ENCODE results near the gene ACTR6. TPM values are rescaled to one million over a fixed set of nuclear protein-coding genes. Genes with fewer than 3 reads are reported as not detected.

ACTR6 gene
- total RNA-seq (2014; rRNA removed; shearing (Covaris generic); ENCODE audit: low replicate concordance), result 13.9 and 38.8 TPM in 2 replicates

- peak within 1 kb of the TSS; percentile 74 for H3K27ac ChIP-seq (ENCODE audit: low read length)
- H3K9me2 ChIP-seq (replicated peaks; ENCODE audit: insufficient read depth, low read length), result no peaks in the 10 kb centered on the region
- H2AFZ ChIP-seq (ENCODE audit: low read length), result peak within 1 kb of the TSS; percentile 82
- H3K4me2 ChIP-seq (ENCODE audit: low read depth, low read length, poor library complexity, severe bottlenecking), result peak within 1 kb of the TSS; percentile 100
- peaks cover 75% of the 10 kb centered on the region for H3K79me2 ChIP-seq (ENCODE audit: low read length)
- H3K9ac ChIP-seq (ENCODE audit: low read length), result peak within 1 kb of the TSS; percentile 97
- peaks cover 11% of the 10 kb centered on the region; the same call in 1 of the 2 replicates for H3K36me3 ChIP-seq (ENCODE audit: insufficient read depth, low read length)
- DNase-seq, result peak; percentile 98
- no peaks in the 10 kb centered on the region for H4K20me1 ChIP-seq (ENCODE audit: insufficient read depth, low read depth, low read length)
- H3K9me3 ChIP-seq (ENCODE audit: low read length), result no peaks in the 10 kb centered on the region
- no peaks in the 10 kb centered on the region for H3K27me3 ChIP-seq (ENCODE audit: low read length)
- peaks cover 26% of the 10 kb centered on the region for H3K4me1 ChIP-seq (ENCODE audit: low read length)
- H3K4me3 ChIP-seq (ENCODE audit: low read length), result peak within 1 kb of the TSS; percentile 87
Measured at GRCh38 chr12:100200463-100201181, at the start of gene ACTR6. TSS of gene ACTR6 (plus strand) at chr12:100200815. CDS start at chr12:100200852, 37 bp downstream.

DNA sequence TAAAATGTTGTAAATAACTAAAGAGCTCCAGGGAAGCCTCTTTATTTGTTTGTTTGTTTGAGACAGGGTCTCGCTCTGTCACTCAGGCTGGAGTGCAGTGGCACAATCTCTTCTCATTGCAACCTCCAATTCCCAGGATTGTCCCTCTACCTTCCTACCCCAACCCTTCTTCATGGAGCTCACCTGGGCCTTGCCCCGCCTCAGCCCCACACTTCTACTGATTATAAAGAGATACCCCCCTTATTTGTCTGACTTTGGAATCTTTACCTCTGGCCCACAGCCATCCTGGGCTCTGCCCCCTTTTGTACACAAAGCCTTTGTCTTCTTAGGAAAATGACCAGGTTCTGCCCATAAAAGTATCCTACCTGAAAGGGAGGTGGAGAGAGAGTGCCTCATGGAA is 48.8 kb upstream of the ACTR6 start:
- Histone ChIP-seq H3K27ac (ENCODE audit: low read length) (no peak overlapping the region), H2AFZ (ENCODE audit: low read length) (no peak overlapping the region), H3K9me3 (ENCODE audit: low read length) (no peaks in the 10 kb centered on the region), H3K4me2 (ENCODE audit: low read depth, low read length, poor library complexity, severe bottlenecking) (no peak overlapping the region), H3K9me2 (replicated peaks; ENCODE audit: insufficient read depth, low read length) (no peaks in the 10 kb centered on the region), H3K27me3 (ENCODE audit: low read length) (no peaks in the 10 kb centered on the region), H3K9ac (ENCODE audit: low read length) (no peak overlapping the region), H4K20me1 (ENCODE audit: insufficient read depth, low read depth, low read length) (no peaks in the 10 kb centered on the region), H3K4me3 (ENCODE audit: low read length) (no peak overlapping the region), H3K79me2 (ENCODE audit: low read length) (no peaks in the 10 kb centered on the region), H3K36me3 (ENCODE audit: insufficient read depth, low read length) (no peaks in the 10 kb centered on the region), H3K4me1 (ENCODE audit: low read length) (no peaks in the 10 kb centered on the region)
- DNase-seq, result no peak

GRCh38 chr12:100153131-100153530 is 47.5 kb upstream of the ACTR6 start:
- H3K79me2 ChIP-seq (ENCODE audit: low read length), result no peaks in the 10 kb centered on the region
- no peaks in the 10 kb centered on the region for H3K36me3 ChIP-seq (ENCODE audit: insufficient read depth, low read length)
- H3K4me1 ChIP-seq (ENCODE audit: low read length), result no peaks in the 10 kb centered on the region
- no peak overlapping the region for H3K4me2 ChIP-seq (ENCODE audit: low read depth, low read length, poor library complexity, severe bottlenecking)
- no peaks in the 10 kb centered on the region for H3K27me3 ChIP-seq (ENCODE audit: low read length)
- H2AFZ ChIP-seq (ENCODE audit: low read length), result no peak overlapping the region
- no peak overlapping the region for H3K9ac ChIP-seq (ENCODE audit: low read length)
- no peak overlapping the region for H3K4me3 ChIP-seq (ENCODE audit: low read length)
- no peaks in the 10 kb centered on the region for H3K9me2 ChIP-seq (replicated peaks; ENCODE audit: insufficient read depth, low read length)
- no peak for DNase-seq
- no peaks in the 10 kb centered on the region for H4K20me1 ChIP-seq (ENCODE audit: insufficient read depth, low read depth, low read length)
- no peak overlapping the region for H3K27ac ChIP-seq (ENCODE audit: low read length)
- no peaks in the 10 kb centered on the region for H3K9me3 ChIP-seq (ENCODE audit: low read length)

DNA sequence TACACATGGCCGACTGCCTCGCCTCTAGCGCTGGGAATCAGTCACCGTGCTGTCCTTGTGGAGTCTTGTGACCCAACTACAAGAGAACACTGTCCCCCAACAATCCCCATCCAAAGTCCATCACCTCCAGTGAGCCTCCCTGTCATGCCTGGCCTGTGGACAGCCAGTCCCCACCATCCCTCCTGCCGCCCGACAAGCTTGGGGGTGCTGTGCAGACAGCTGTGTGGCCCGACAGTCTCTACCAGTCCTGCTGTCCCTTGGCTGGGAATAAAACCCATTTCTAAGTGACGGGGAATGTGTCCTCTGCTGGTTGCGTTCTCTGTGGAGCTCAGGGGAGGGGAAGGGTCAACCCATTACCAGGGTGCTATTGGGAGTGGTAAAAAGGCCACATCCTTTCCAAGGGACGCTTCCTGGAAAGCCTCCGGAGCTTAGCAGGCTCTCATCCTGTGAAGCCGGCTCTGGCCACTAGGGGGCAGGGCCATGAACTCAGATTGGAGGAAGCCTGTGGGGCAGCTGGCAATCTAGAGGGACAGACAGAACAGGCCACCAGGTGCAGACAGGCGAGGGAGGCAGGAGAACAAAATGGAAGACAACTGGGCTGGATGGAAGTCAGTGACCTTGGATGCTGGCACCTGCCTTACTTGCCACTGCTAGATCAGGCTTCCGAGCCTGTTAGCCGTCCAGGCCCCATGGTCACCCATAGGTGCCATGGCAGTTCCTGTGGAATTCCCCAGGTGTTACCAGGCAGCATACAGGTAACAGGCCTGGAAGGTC is 46.0 kb upstream of the ACTR6 start:
- no peak overlapping the region for H3K4me2 ChIP-seq (ENCODE audit: low read depth, low read length, poor library complexity, severe bottlenecking)

GRCh38 chr12:100156731-100157426 is 43.7 kb upstream of the ACTR6 start:
- Histone ChIP-seq H3K4me1 (ENCODE audit: low read length) (no peaks in the 10 kb centered on the region), H3K27ac (ENCODE audit: low read length) (no peak overlapping the region), H4K20me1 (ENCODE audit: insufficient read depth, low read depth, low read length) (no peaks in the 10 kb centered on the region), H3K9me2 (replicated peaks; ENCODE audit: insufficient read depth, low read length) (no peaks in the 10 kb centered on the region), H3K27me3 (ENCODE audit: low read length) (no peaks in the 10 kb centered on the region), H2AFZ (ENCODE audit: low read length) (no peak overlapping the region), H3K4me2 (ENCODE audit: low read depth, low read length, poor library complexity, severe bottlenecking) (no peak overlapping the region), H3K9ac (ENCODE audit: low read length) (no peak overlapping the region), H3K4me3 (ENCODE audit: low read length) (no peak overlapping the region), H3K36me3 (ENCODE audit: insufficient read depth, low read length) (no peaks in the 10 kb centered on the region; the same call in 1 of the 2 replicates), H3K9me3 (ENCODE audit: low read length) (no peaks in the 10 kb centered on the region), H3K79me2 (ENCODE audit: low read length) (no peaks in the 10 kb centered on the region)
- DNase-seq, result no peak

More for the DNA sequence above, 46.0 kb upstream of the ACTR6 start:
- no peaks in the 10 kb centered on the region for H3K9me3 ChIP-seq (ENCODE audit: low read length)
- H3K27me3 ChIP-seq (ENCODE audit: low read length), result no peaks in the 10 kb centered on the region
- no peak overlapping the region for H3K27ac ChIP-seq (ENCODE audit: low read length)
- no peak overlapping the region for H3K9ac ChIP-seq (ENCODE audit: low read length)
- no peak overlapping the region for H3K4me3 ChIP-seq (ENCODE audit: low read length)
- no peaks in the 10 kb centered on the region for H4K20me1 ChIP-seq (ENCODE audit: insufficient read depth, low read depth, low read length)
- DNase-seq, result peak; percentile 83
- H3K79me2 ChIP-seq (ENCODE audit: low read length), result no peaks in the 10 kb centered on the region
- no peaks in the 10 kb centered on the region for H3K9me2 ChIP-seq (replicated peaks; ENCODE audit: insufficient read depth, low read length)
- no peaks in the 10 kb centered on the region for H3K36me3 ChIP-seq (ENCODE audit: insufficient read depth, low read length)
- no peaks in the 10 kb centered on the region for H3K4me1 ChIP-seq (ENCODE audit: low read length)
- H2AFZ ChIP-seq (ENCODE audit: low read length), result no peak overlapping the region

- Histone ChIP-seq H3K36me3 (ENCODE audit: insufficient read depth, low read length) (no peaks in the 10 kb centered on the region; the same call in 1 of the 2 replicates), H3K79me2 (ENCODE audit: low read length) (no peaks in the 10 kb centered on the region), H3K4me2 (ENCODE audit: low read depth, low read length, poor library complexity, severe bottlenecking) (no peak overlapping the region), H3K4me3 (ENCODE audit: low read length) (no peak overlapping the region), H3K9me3 (ENCODE audit: low read length) (no peaks in the 10 kb centered on the region), H2AFZ (ENCODE audit: low read length) (no peak overlapping the region), H4K20me1 (ENCODE audit: insufficient read depth, low read depth, low read length) (no peaks in the 10 kb centered on the region), H3K27ac (ENCODE audit: low read length) (no peak overlapping the region), H3K4me1 (ENCODE audit: low read length) (no peaks in the 10 kb centered on the region), H3K9me2 (replicated peaks; ENCODE audit: insufficient read depth, low read length) (no peaks in the 10 kb centered on the region), H3K27me3 (ENCODE audit: low read length) (no peaks in the 10 kb centered on the region), H3K9ac (ENCODE audit: low read length) (no peak overlapping the region)
- DNase-seq, result no peak
Measured at GRCh38 chr12:100157427-100157821, 43.2 kb upstream of the ACTR6 start.

GRCh38 chr12:100158535-100158934 is 42.1 kb upstream of the ACTR6 start:
- H3K4me2 ChIP-seq (ENCODE audit: low read depth, low read length, poor library complexity, severe bottlenecking), result no peak overlapping the region
- no peak overlapping the region for H3K27ac ChIP-seq (ENCODE audit: low read length)

More at GRCh38 chr12:100158535-100158934, 42.1 kb upstream of the ACTR6 start:
- no peak overlapping the region for H3K9ac ChIP-seq (ENCODE audit: low read length)
- H3K27me3 ChIP-seq (ENCODE audit: low read length), result no peaks in the 10 kb centered on the region
- no peaks in the 10 kb centered on the region for H4K20me1 ChIP-seq (ENCODE audit: insufficient read depth, low read depth, low read length)
- no peak overlapping the region for H3K4me3 ChIP-seq (ENCODE audit: low read length)
- no peaks in the 10 kb centered on the region for H3K9me2 ChIP-seq (replicated peaks; ENCODE audit: insufficient read depth, low read length)
- H3K9me3 ChIP-seq (ENCODE audit: low read length), result no peaks in the 10 kb centered on the region
- H3K4me1 ChIP-seq (ENCODE audit: low read length), result peaks cover 2% of the 10 kb centered on the region
- no peaks in the 10 kb centered on the region for H3K79me2 ChIP-seq (ENCODE audit: low read length)
- H3K36me3 ChIP-seq (ENCODE audit: insufficient read depth, low read length), result no peaks in the 10 kb centered on the region; the same call in 1 of the 2 replicates
- no peak overlapping the region for H2AFZ ChIP-seq (ENCODE audit: low read length)
- no peak for DNase-seq

Measured in Karpas-422 (cell line).